Right cardiac atrium (tissue), 5 donors: ENCODE measurements around the gene PDE7B. TPM values are rescaled to one million over a fixed set of nuclear protein-coding genes. Genes with fewer than 3 reads are reported as not detected.
"Not testable (repeated sequence)": the region's sequence is repeated elsewhere in the genome, so short reads cannot be mapped to it uniquely, and the experiment has no call there.

Experiments
- ATAC-seq, 2 donors: fragments of 200-7000 bp; cut with Tn5 transposase; one replicate each; pipeline versions ENCODE4 v1.8.0 to v1.9.1; 2020; ENCODE audit warnings: moderate library complexity in 2 of 2, mild to moderate bottlenecking in 1 of 2
- DNase-seq, 3 donors: peaks; one replicate each; pipeline ENCODE4 v3.0.0-alpha.2; 2020
- H3K27ac ChIP-seq: one replicate; pipeline ENCODE4 v1.5.1; 2013; ENCODE audit warnings: mild to moderate bottlenecking, low read length, control low read depth, moderate library complexity
- H3K27me3 ChIP-seq: one replicate; pipeline ENCODE4 v1.6.1; 2013; ENCODE audit not compliant: control insufficient read depth, insufficient read depth
- H3K4me1 ChIP-seq: one replicate; pipeline ENCODE4 v1.6.1; 2013; ENCODE audit warnings: low read length; ENCODE audit not compliant: control insufficient read depth, insufficient read depth
- H3K4me3 ChIP-seq: one replicate; pipeline ENCODE4 v1.5.1; 2013; ENCODE audit warnings: low read length, control low read depth
- H3K9me3 ChIP-seq: one replicate; pipeline ENCODE4 v1.6.1; 2013; ENCODE audit warnings: low read length; ENCODE audit not compliant: control insufficient read depth
- WGBS: extraction: QIAGEN DNeasy Blood & Tissue Kit; methylation state at CpG from one replicate; pipeline ENCODE4 v1.1.7; 2013; 5-methylcytosine and 5-hydroxymethylcytosine counted together
- intact Hi-C, 4 donors: fragments of 100-400 bp; cut with DNase I; formaldehyde crosslinking; loops; one replicate each; pipeline versions ENCODE4 v1.11.0 to v1.14.0; 2022 to 2023
- polyA plus RNA-seq: library from polyadenylated mRNA; stranded (reverse); fragments of 200-250 nt; gene quantifications from one replicate; pipeline ENCODE4 v1.2.3, GENCODE V29; 2013
- total RNA-seq, 4 donors: library from RNA; stranded (reverse); fragmentation: NEBNext Ultra II Directional; extraction: Animal tissue kit (Norgen Biotek cat#: 25700); gene quantifications; one replicate each; pipeline ENCODE4 v1.2.1, GENCODE V29; 2021
- donor health status: healthy with polysubstance abuse.
- donor health status: DM: no; HTN: yes; CAD: no.
- donor health status: DM: no; HTN: no; CAD: no.
- donor health status: DM: no; HTN: yes; CAD: no; lungs with severe emphysema.
- donor health status: DM: yes; HTN: yes; CAD: no.

Gene PDE7B
- total and polyA plus RNA-seq, 5 donors = 2.9 to 11.6 (median 8.3) TPM

DNA sequence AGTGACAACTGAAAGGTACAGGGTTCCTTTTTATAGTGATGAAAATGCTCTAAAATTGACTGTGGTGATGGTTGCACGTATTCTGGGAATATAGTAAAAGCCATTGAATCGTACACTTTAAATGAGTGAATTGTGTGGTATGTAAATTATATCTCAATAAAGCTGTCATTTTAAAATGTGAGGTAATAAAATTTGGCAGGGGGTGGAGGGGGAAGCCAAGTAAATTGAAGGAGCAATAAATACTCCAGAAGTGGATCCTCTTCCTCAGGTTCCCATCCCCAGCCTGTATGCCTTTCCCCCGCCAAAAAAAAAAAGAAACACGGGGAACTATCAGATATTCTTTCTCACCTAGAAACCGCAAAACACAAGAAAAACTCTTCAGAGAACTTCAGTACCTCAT, 237.2 kb downstream of the PDE7B start:
- intact Hi-C loops = no loop called here
- WGBS = 98% methylated on average over 5 of the region's 5 CpGs
- Histone ChIP-seq H3K27ac (no peak overlapping the region), H3K9me3 (no peaks in the 10 kb centered on the region), H3K4me3 (no peak overlapping the region), H3K4me1 (no peaks in the 10 kb centered on the region), H3K27me3 (no peaks in the 10 kb centered on the region)
- DNase-seq (no peak), ATAC-seq (no peak)

DNA sequence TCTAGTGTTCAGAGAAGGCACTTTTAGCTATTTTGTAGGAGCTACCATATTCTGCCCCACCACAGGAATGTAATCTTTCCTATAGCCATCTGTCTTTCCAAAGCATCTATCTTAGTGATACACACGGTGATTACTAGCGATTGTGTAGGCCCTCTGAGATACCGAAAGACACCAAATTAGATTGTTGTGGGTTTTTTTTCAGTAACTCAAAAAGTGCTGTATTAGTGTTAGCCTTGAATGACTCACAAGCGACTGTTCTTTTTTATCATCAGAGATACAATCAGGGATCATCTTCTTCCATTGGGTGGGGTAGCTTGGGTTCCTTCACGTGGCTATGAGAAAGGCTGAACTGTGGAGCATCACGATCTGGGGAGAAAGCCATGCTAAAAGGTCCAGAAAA, 238.4 kb downstream of the PDE7B start:
- intact Hi-C loops = loop anchor here in 1 of 4 donors (10.0 kb wide), 1 partner anchor 55 kb away; no protein-coding TSS in a partner anchor
- ATAC-seq (no peak), DNase-seq (no peak)
- Histone ChIP-seq H3K9me3 (no peaks in the 10 kb centered on the region), H3K27me3 (no peaks in the 10 kb centered on the region), H3K4me1 (no peaks in the 10 kb centered on the region), H3K4me3 (no peak overlapping the region), H3K27ac (no peak overlapping the region)
- WGBS = 90% methylated on average over 6 of the region's 6 CpGs

DNA sequence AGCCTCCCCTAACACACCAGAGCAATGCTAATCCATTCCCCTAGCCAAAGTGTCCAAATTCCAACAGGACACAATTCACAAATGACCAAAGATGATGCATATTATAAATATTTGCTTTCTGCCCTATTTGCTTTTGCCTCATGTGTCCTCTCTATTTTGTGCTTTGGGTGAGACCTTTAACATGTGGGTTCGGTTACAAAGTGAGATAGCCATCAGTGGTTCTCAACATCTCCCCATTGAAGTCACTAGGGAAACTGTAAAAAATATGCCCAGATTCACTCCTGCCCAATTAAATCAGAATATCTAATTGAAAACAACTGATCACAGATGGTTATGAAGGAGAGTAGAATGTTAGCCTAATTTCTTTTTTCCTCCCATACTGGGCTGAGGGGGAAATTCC, 239.4 kb downstream of the PDE7B start:
- H3K4me3 ChIP-seq = no peak overlapping the region
- ATAC-seq = no peak
- no peaks in the 10 kb centered on the region for H3K9me3 ChIP-seq
- peaks cover 3% of the 10 kb centered on the region for H3K4me1 ChIP-seq
- H3K27me3 ChIP-seq = no peaks in the 10 kb centered on the region
- intact Hi-C loops = loop anchor here in 1 of 4 donors (10.0 kb wide), 1 partner anchor 56 kb away; no protein-coding TSS in a partner anchor
- WGBS = 62% methylated on average over 1 of the region's 1 CpG
- H3K27ac ChIP-seq = no peak overlapping the region
- no peak for DNase-seq

DNA sequence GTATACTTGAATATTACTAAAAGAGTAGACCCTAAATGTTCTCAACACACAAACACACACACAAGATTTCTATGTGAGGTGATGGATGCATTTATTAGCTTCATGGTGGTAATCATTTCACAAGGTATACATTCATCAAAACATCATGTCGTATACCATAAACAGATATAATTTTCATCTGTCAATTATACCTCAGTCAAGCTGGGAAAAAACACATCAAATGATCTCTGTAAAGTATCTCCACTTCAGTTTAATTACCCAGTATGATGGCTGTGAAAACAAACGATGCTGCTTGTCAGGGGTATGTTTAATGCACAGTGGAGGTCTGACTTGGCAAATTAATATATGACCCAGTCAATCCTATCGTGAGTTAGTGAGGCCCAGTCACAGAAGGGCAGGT, 241.4 kb downstream of the PDE7B start:
- ATAC-seq (no peak), DNase-seq (no peak)
- intact Hi-C loops = loop anchor here in 1 of 4 donors (10.0 kb wide), 1 partner anchor 58 kb away; no protein-coding TSS in a partner anchor
- H3K4me1 ChIP-seq = peaks cover 6% of the 10 kb centered on the region
- no peak overlapping the region for H3K27ac ChIP-seq
- no peaks in the 10 kb centered on the region for H3K9me3 ChIP-seq
- H3K4me3 ChIP-seq = no peak overlapping the region
- H3K27me3 ChIP-seq = no peaks in the 10 kb centered on the region
- WGBS = 87% methylated on average over 3 of the region's 3 CpGs

DNA sequence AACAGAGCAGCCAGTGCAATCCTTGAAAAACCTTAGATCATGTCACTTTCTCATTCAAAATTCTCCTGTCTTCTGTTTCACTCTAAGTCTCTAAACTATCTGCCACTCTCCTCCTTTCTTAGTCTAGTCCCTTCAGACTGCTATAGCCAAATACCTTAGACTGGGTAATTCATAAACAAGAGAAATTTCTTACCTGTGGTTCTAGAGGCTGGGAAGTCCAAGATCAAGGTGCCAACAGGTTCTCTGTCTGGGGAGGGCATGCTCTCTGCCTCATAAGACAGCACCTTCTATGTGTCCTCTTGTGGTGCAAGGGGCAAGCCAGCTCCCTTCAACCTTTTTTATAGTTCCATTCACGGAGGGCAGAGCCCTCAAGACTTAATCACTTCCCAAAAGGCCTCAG, 242.3 kb downstream of the PDE7B start:
- intact Hi-C loops = loop anchor here in 1 of 4 donors (10.0 kb wide), 1 partner anchor 59 kb away; no protein-coding TSS in a partner anchor
- WGBS = 98% methylated on average over 1 of the region's 1 CpG

DNA sequence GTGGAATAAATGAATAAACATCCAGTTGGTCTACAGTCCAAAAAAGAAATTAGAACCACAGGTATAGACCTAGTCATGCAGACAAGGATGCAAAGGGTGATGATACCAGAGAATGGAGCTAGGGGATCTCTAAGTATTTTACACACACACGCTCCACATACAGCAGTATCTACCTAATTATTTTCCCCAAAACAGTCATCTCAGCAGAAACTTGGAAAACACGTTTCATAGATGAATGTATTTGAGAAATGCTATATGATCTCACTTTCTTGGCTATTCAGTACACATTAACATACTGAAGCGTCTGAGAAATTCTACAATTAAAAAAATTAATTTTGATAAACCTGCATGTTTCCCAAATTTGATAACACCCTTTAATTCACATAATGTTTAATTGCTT, 243.3 kb downstream of the PDE7B start:
- Histone ChIP-seq H3K4me1 (peaks cover 6% of the 10 kb centered on the region), H3K27ac (no peak overlapping the region), H3K9me3 (no peaks in the 10 kb centered on the region), H3K27me3 (no peaks in the 10 kb centered on the region), H3K4me3 (no peak overlapping the region)
- no peak for DNase-seq
- intact Hi-C loops = loop anchor here in 1 of 4 donors (10.0 kb wide), 1 partner anchor 60 kb away; no protein-coding TSS in a partner anchor
- ATAC-seq = no peak
- WGBS = 97% methylated on average over 3 of the region's 3 CpGs

More for the DNA sequence above, 242.3 kb downstream of the PDE7B start:
- Histone ChIP-seq H3K27me3 (no peaks in the 10 kb centered on the region), H3K9me3 (no peaks in the 10 kb centered on the region), H3K27ac (no peak overlapping the region), H3K4me3 (no peak overlapping the region), H3K4me1 (peaks cover 6% of the 10 kb centered on the region)
- DNase-seq (no peak), ATAC-seq (no peak)

DNA sequence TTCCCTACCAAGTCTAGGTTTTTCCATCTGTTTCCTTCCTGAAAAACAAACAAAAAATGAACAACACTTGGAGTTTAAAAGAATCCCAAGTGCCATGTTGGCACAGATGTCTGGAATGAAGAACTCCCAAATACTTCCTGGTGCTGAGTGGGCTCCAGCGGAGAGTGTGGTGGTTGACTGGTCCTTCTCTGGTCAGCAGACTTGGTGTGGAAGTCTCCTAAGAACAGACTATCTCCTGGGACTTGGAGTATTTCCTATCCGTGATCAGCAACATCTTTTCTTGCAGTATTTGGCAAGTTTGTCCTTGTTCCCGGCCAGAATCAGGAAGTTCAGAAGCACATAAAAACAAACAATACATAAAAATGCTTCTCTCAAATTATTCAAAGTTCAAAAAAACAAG, 244.5 kb downstream of the PDE7B start:
- WGBS = 30% methylated on average over 3 of the region's 3 CpGs
- Histone ChIP-seq H3K27ac (no peak overlapping the region), H3K4me1 (peaks cover 6% of the 10 kb centered on the region), H3K4me3 (no peak overlapping the region), H3K27me3 (no peaks in the 10 kb centered on the region), H3K9me3 (no peaks in the 10 kb centered on the region)
- DNase-seq (peak; percentile 31 to 83 (median 70)), ATAC-seq (peak; percentile 93 to 95)
- intact Hi-C loops = loop anchor here in 1 of 4 donors (10.0 kb wide), 1 partner anchor 61 kb away; no protein-coding TSS in a partner anchor

DNA sequence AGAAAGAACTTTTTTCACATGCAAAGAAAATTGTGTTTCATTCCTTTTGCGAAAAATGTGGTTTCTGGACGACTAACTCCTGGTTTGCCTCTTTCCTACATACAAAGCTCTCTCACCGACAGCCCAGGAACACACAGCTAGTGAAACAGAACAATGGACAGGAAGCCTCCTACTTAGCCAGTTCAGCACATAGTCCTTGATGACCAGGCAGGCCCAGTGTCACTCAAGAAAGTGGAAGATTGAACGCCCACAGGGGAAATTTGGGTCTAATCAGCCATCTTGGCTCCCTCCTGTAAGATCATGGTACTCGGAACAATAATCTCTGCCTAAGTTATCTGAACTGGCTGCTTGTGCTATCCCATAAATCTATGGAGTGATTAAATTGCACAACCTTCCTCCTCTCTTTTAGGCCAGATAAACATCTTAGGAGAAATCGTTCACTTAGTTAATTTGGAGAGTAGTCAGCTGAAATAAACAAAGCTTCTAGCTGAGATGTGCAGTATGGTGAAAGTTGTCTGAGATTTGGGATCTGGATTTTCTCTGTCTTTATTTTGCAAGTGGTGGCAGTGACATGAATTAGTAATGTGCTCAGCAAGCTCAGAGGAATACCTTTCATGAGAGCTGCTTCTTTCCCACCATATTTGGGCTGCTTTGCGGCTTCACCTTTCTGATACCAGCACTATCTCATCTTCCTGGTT, 251.6 kb downstream of the PDE7B start:
- 58% methylated on average over 7 of the region's 7 CpGs for WGBS
- Histone ChIP-seq H3K27ac (peak overlapping the region; percentile 97), H3K9me3 (no peaks in the 10 kb centered on the region), H3K27me3 (no peaks in the 10 kb centered on the region), H3K4me1 (peaks cover 13% of the 10 kb centered on the region), H3K4me3 (no peak overlapping the region)
- DNase-seq (no peak), ATAC-seq (peak; percentile 14 to 84)
- intact Hi-C loops = no loop called here

DNA sequence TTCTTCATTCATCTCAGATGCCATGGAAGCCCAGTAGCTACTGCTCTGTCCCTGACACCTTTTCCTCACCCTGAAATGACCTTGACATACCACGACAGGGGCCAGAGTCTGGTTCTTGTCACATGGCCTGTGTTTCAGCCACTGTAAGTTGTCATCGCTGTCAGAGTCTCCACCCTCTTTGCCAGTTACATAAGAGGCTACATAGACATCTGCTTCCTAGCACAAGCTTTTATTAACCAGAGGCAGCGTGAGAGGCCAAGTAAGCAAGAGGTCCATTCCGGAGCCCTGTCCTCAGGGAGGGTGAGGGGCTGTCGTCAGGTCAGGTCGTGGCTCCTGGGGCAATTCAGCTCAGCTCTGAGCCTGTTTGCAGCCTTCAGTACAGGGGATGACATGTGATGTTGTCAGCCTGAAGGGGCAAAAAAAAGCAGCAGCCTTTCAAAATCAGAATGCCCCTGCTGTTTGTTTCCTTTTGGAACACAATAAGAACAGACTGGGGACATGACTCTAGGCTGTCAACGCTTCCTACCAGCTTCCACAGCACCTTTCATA, 252.3 kb downstream of the PDE7B start:
- H3K4me1 ChIP-seq = peaks cover 13% of the 10 kb centered on the region
- intact Hi-C loops = no loop called here
- peak; percentile 91 to 97 for ATAC-seq
- peak overlapping the region; percentile 97 for H3K27ac ChIP-seq
- peak; percentile 45 to 86 (median 84) for DNase-seq
- no peaks in the 10 kb centered on the region for H3K27me3 ChIP-seq
- 19% methylated on average over 7 of the region's 7 CpGs for WGBS
- no peaks in the 10 kb centered on the region for H3K9me3 ChIP-seq
- H3K4me3 ChIP-seq = no peak overlapping the region

DNA sequence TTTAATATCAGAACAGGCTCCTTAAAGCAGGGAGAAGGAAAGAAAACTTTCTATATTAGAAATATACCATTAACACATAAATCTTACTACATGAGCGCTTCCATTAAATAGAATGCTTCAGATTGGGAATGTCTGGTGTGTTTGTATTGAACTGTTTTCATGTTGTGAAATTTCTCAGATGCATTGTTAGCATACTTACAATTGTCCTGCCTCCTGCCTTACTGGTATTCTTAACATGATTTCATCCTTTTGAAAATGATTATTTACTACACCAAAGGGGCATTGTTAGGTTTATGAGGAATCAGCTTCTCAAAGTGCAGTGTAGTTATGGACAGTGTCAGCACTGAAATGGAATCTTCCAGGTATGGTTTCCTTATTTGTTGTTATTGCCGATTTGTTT, 253.1 kb downstream of the PDE7B start:
- Histone ChIP-seq H3K27ac (peak overlapping the region; percentile 97), H3K4me1 (peaks cover 13% of the 10 kb centered on the region), H3K9me3 (no peaks in the 10 kb centered on the region), H3K4me3 (no peak overlapping the region), H3K27me3 (no peaks in the 10 kb centered on the region)
- intact Hi-C loops = no loop called here
- ATAC-seq (no peak), DNase-seq (no peak)
- WGBS = 93% methylated on average over 2 of the region's 2 CpGs

DNA sequence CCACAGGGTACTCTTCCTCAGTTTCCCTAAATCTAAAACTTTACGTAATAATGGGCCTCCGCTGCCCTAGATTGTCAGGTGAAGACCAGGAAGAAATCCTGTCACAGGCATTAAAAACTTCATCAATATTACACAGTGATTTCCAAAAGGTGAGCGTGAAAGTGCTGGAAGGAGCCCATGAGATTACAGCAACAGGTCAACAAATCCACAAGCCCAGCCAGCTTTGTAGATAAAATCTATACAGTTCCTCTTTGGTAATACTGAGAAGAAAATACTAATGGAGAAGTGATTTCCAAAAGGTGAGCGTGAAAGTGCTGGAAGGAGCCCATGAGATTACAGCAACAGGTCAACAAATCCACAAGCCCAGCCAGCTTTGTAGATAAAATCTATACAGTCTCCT, 254.3 kb downstream of the PDE7B start:
- intact Hi-C loops, ATAC-seq, H3K9me3 ChIP-seq, H3K4me3 ChIP-seq, H3K27me3 ChIP-seq, DNase-seq: not testable (repeated sequence)
- 85% methylated on average over 4 of the region's 4 CpGs for WGBS
- peaks cover 14% of the 10 kb centered on the region for H3K4me1 ChIP-seq
- peak overlapping the region; percentile 18 for H3K27ac ChIP-seq
